Prostate gland (tissue), 2 donors: Measurements from ENCODE around the gene CPNE2.

Source experiments
- CTCF ChIP-seq, 4 experiments: fragments of 200-600 bp in 2 of 4; fragments of 450-650 bp in 2 of 4; sonication (generic) in 2 of 4; IDR thresholded peaks; 1 replicate in 3 of 4; 2 replicates in 1 of 4; pipeline ENCODE4 v1.5.1; 2016 to 2019; ENCODE audit warnings: antibody characterized with exemption in 4 of 4, mild to moderate bottlenecking in 2 of 4, moderate library complexity in 2 of 4
- POLR2A ChIP-seq: fragments of 450-650 bp; IDR thresholded peaks from one replicate; pipeline ENCODE4 v1.6.1; 2016; ENCODE audit warnings: antibody characterized with exemption, mild to moderate bottlenecking
- POLR2AphosphoS5 ChIP-seq: sonication (generic); formaldehyde crosslinking; IDR thresholded peaks from one replicate; pipeline ENCODE4 v1.6.1; 2017; ENCODE audit warnings: antibody characterized with exemption

- TF ChIP-seq POLR2A (no peak), CTCF (IDR thresholded peaks at IDR 0.05) (no peak), POLR2AphosphoS5 (no peak)
These were observed 80.4 kb downstream of the CPNE2 start for GRCh38 chr16:57172721-57173290.
